ENCODE data around the gene BICC1. TPM values are rescaled to one million over a fixed set of nuclear protein-coding genes. Genes with fewer than 3 reads are reported as not detected.

BICC1 gene
- total and polyA plus RNA-seq, 2 donors, result 5.7 to 45.3 TPM

- DNase-seq (ENCODE audit: extremely low spot score), result no peak
- Histone ChIP-seq H3K4me3 (ENCODE audit: low read depth, low read length) (no peak overlapping the region), H3K4me1 (ENCODE audit: insufficient read depth) (no peaks in the 10 kb centered on the region), H3K27ac (ENCODE audit: low read depth) (no peak overlapping the region), H3K36me3 (ENCODE audit: insufficient read depth) (peaks cover 2% of the 10 kb centered on the region)
- 51% methylated on average over 5 of the region's 5 CpGs for WGBS
These were observed 18.5 kb downstream of the BICC1 start for GRCh38 chr10:58531084-58531695.

GRCh38 chr10:58535311-58535710 lies 22.6 kb downstream of the BICC1 start:
- Histone ChIP-seq H3K27ac (ENCODE audit: low read depth) (no peak overlapping the region), H3K36me3 (ENCODE audit: insufficient read depth) (peaks cover 2% of the 10 kb centered on the region), H3K4me3 (ENCODE audit: low read depth, low read length) (no peak overlapping the region), H3K4me1 (ENCODE audit: insufficient read depth) (no peaks in the 10 kb centered on the region)
- DNase-seq (ENCODE audit: extremely low spot score), result no peak
- 96% methylated on average over 3 of the region's 3 CpGs for WGBS

GRCh38 chr10:58543141-58543540 lies 30.5 kb downstream of the BICC1 start:
- H3K4me3 ChIP-seq (ENCODE audit: low read depth, low read length), result no peak overlapping the region

GRCh38 chr10:58544135-58544534 lies 31.5 kb downstream of the BICC1 start:
- no peak for DNase-seq (ENCODE audit: extremely low spot score)
- WGBS, result 55% methylated on average over 1 of the region's 1 CpG
- no peak overlapping the region for H3K4me3 ChIP-seq (ENCODE audit: low read depth, low read length)
- no peak overlapping the region for H3K27ac ChIP-seq (ENCODE audit: low read depth)
- H3K4me1 ChIP-seq (ENCODE audit: insufficient read depth), result no peaks in the 10 kb centered on the region
- no peaks in the 10 kb centered on the region for H3K36me3 ChIP-seq (ENCODE audit: insufficient read depth)

More at GRCh38 chr10:58543141-58543540, 30.5 kb downstream of the BICC1 start:
- H3K27ac ChIP-seq (ENCODE audit: low read depth), result no peak overlapping the region
- no peaks in the 10 kb centered on the region for H3K4me1 ChIP-seq (ENCODE audit: insufficient read depth)
- DNase-seq (ENCODE audit: extremely low spot score), result no peak
- H3K36me3 ChIP-seq (ENCODE audit: insufficient read depth), result no peaks in the 10 kb centered on the region

GRCh38 chr10:58545427-58545826 lies 32.8 kb downstream of the BICC1 start:
- Histone ChIP-seq H3K4me3 (ENCODE audit: low read depth, low read length) (no peak overlapping the region), H3K4me1 (ENCODE audit: insufficient read depth) (no peaks in the 10 kb centered on the region), H3K36me3 (ENCODE audit: insufficient read depth) (no peaks in the 10 kb centered on the region), H3K27ac (ENCODE audit: low read depth) (no peak overlapping the region)
- no peak for DNase-seq (ENCODE audit: extremely low spot score)
- WGBS, result 76% methylated on average over 4 of the region's 4 CpGs

- Histone ChIP-seq H3K4me3 (ENCODE audit: low read depth, low read length) (no peak overlapping the region), H3K27ac (ENCODE audit: low read depth) (no peak overlapping the region), H3K4me1 (ENCODE audit: insufficient read depth) (no peaks in the 10 kb centered on the region), H3K36me3 (ENCODE audit: insufficient read depth) (no peaks in the 10 kb centered on the region)
- DNase-seq (ENCODE audit: extremely low spot score), result no peak
- 68% methylated on average over 1 of the region's 1 CpG for WGBS
These were observed 33.5 kb downstream of the BICC1 start for GRCh38 chr10:58546137-58546536.

GRCh38 chr10:58546722-58547445 lies 34.2 kb downstream of the BICC1 start:
- no peak for DNase-seq (ENCODE audit: extremely low spot score)
- 96% methylated on average over 2 of the region's 2 CpGs for WGBS
- Histone ChIP-seq H3K4me1 (ENCODE audit: insufficient read depth) (no peaks in the 10 kb centered on the region), H3K36me3 (ENCODE audit: insufficient read depth) (no peaks in the 10 kb centered on the region), H3K27ac (ENCODE audit: low read depth) (no peak overlapping the region), H3K4me3 (ENCODE audit: low read depth, low read length) (no peak overlapping the region)

- DNase-seq (ENCODE audit: extremely low spot score), result no peak
- 52% methylated on average over 1 of the region's 1 CpG for WGBS
- no peak overlapping the region for H3K4me3 ChIP-seq (ENCODE audit: low read depth, low read length)
These were observed 35.3 kb downstream of the BICC1 start for GRCh38 chr10:58547963-58548362.

GRCh38 chr10:58554316-58554715 lies 41.6 kb downstream of the BICC1 start:
- Histone ChIP-seq H3K36me3 (ENCODE audit: insufficient read depth) (no peaks in the 10 kb centered on the region), H3K4me1 (ENCODE audit: insufficient read depth) (no peaks in the 10 kb centered on the region), H3K27ac (ENCODE audit: low read depth) (no peak overlapping the region), H3K4me3 (ENCODE audit: low read depth, low read length) (no peak overlapping the region)
- WGBS, result 76% methylated on average over 2 of the region's 2 CpGs
- no peak for DNase-seq (ENCODE audit: extremely low spot score)

More at GRCh38 chr10:58547963-58548362, 35.3 kb downstream of the BICC1 start:
- Histone ChIP-seq H3K27ac (ENCODE audit: low read depth) (no peak overlapping the region), H3K4me1 (ENCODE audit: insufficient read depth) (no peaks in the 10 kb centered on the region), H3K36me3 (ENCODE audit: insufficient read depth) (no peaks in the 10 kb centered on the region)

GRCh38 chr10:58555170-58555929 lies 42.7 kb downstream of the BICC1 start:
- Histone ChIP-seq H3K27ac (ENCODE audit: low read depth) (no peak overlapping the region), H3K4me1 (ENCODE audit: insufficient read depth) (no peaks in the 10 kb centered on the region), H3K36me3 (ENCODE audit: insufficient read depth) (no peaks in the 10 kb centered on the region), H3K4me3 (ENCODE audit: low read depth, low read length) (no peak overlapping the region)
- WGBS, result 89% methylated on average over 4 of the region's 4 CpGs
- DNase-seq (ENCODE audit: extremely low spot score), result no peak

- no peaks in the 10 kb centered on the region for H3K36me3 ChIP-seq (ENCODE audit: insufficient read depth)
- 95% methylated on average over 2 of the region's 2 CpGs for WGBS
- no peaks in the 10 kb centered on the region for H3K4me1 ChIP-seq (ENCODE audit: insufficient read depth)
- H3K27ac ChIP-seq (ENCODE audit: low read depth), result no peak overlapping the region
- DNase-seq (ENCODE audit: extremely low spot score), result no peak
- no peak overlapping the region for H3K4me3 ChIP-seq (ENCODE audit: low read depth, low read length)
These were observed 43.2 kb downstream of the BICC1 start for GRCh38 chr10:58555930-58556311.

GRCh38 chr10:58556516-58557165 lies 44.0 kb downstream of the BICC1 start:
- no peak for DNase-seq (ENCODE audit: extremely low spot score)
- 92% methylated on average over 5 of the region's 5 CpGs for WGBS
- Histone ChIP-seq H3K4me3 (ENCODE audit: low read depth, low read length) (no peak overlapping the region), H3K36me3 (ENCODE audit: insufficient read depth) (no peaks in the 10 kb centered on the region), H3K4me1 (ENCODE audit: insufficient read depth) (no peaks in the 10 kb centered on the region), H3K27ac (ENCODE audit: low read depth) (no peak overlapping the region)

GRCh38 chr10:58557714-58558113 lies 45.0 kb downstream of the BICC1 start:
- H3K27ac ChIP-seq (ENCODE audit: low read depth), result no peak overlapping the region
- no peaks in the 10 kb centered on the region for H3K4me1 ChIP-seq (ENCODE audit: insufficient read depth)
- DNase-seq (ENCODE audit: extremely low spot score), result no peak
- H3K36me3 ChIP-seq (ENCODE audit: insufficient read depth), result no peaks in the 10 kb centered on the region
- H3K4me3 ChIP-seq (ENCODE audit: low read depth, low read length), result no peak overlapping the region
- WGBS, result 93% methylated on average over 1 of the region's 1 CpG

Data from urinary bladder (tissue), 4 donors.